Muscle layer of duodenum (tissue), 2 donors: ENCODE measurements around the gene PTPRJ.
A peak's percentile ranks its signal among the peaks of the same experiment; 100 is the strongest.

Source experiments
- H3K27ac ChIP-seq: one replicate; pipeline ENCODE4 v1.7.0; 2013; ENCODE audit warnings: mild to moderate bottlenecking, low read length
- H3K27me3 ChIP-seq: one replicate; pipeline ENCODE4 v1.7.0; 2013; ENCODE audit warnings: low read depth, mild to moderate bottlenecking, control low read depth, low read length
- H3K36me3 ChIP-seq, 2 donors: one replicate each; pipeline ENCODE4 v1.7.0; 2013; ENCODE audit warnings: low read length in 2 of 2, control low read depth in 1 of 2, mild to moderate bottlenecking in 1 of 2; ENCODE audit not compliant: insufficient read depth in 2 of 2, control insufficient read depth in 1 of 2
- H3K4me1 ChIP-seq, 2 donors: one replicate each; pipeline ENCODE4 v1.7.0; 2013; ENCODE audit warnings: low read length in 2 of 2, mild to moderate bottlenecking in 2 of 2, control low read depth in 1 of 2, moderate library complexity in 1 of 2; ENCODE audit not compliant: insufficient read depth in 2 of 2, control insufficient read depth in 1 of 2
- H3K4me3 ChIP-seq, 2 donors: one replicate each; pipeline ENCODE4 v1.7.0; 2013; ENCODE audit warnings: low read length in 2 of 2, low read depth in 1 of 2, mild to moderate bottlenecking in 1 of 2
- H3K9me3 ChIP-seq, 2 donors: one replicate each; pipeline ENCODE4 v1.7.0; 2013; ENCODE audit warnings: low read length in 2 of 2, control low read depth in 1 of 2, mild to moderate bottlenecking in 1 of 2; ENCODE audit not compliant: control insufficient read depth in 1 of 2
- donor health status: healthy.

The PTPRJ gene

GRCh38 chr11:47973173-47973572, 7.2 kb upstream of the PTPRJ start:
- Histone ChIP-seq H3K27me3 (no peaks in the 10 kb centered on the region), H3K36me3 (no peaks in the 10 kb centered on the region), H3K4me1 (peaks cover 4 to 8% of the 10 kb centered on the region in 2 donors), H3K27ac (no peak overlapping the region), H3K4me3 (no peak overlapping the region), H3K9me3 (no peaks in the 10 kb centered on the region)

DNA sequence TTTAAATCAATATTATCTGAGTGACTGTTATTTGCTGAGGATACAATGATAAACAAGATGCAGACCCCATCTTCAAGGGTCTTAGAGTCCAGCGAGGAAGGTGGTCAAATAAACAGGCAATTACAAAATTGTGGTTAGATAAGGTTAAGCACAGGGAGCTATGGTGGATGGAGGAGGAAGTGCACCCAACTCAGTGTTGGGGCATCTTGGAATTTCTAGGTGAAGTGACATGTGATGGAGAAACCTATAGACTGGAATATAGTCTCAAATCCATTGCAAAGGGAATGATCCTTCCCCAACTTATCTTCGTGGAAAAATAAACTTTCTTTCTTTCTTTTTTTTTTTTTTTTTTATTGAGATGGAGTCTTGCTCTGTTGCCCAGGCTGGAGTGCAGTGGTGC, 3.4 kb upstream of the PTPRJ start:
- Histone ChIP-seq H3K36me3 (no peaks in the 10 kb centered on the region), H3K4me3 (no peak overlapping the region), H3K4me1 (peaks cover 7 to 14% of the 10 kb centered on the region in 2 donors), H3K27ac (no peak overlapping the region), H3K9me3 (no peaks in the 10 kb centered on the region), H3K27me3 (no peaks in the 10 kb centered on the region)

DNA sequence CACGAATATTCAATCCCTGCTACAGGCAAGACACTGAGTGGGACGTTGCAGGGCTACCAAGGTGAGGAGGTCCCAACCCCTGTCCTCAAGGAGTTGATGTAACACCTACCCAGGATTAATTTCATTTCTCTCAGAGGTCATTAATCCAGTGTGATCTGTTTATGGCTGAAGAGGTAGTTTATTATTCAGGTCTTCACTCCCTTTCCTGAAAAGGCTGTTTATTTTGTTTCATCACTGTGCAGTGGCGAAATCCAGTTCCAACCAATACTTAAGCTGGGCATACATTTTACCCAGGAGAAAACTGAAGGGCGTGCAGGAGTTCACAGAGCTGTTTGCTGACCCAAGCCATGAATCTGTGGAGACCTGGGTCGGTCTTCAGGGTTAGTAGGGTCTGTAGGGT, 2.7 kb upstream of the PTPRJ start:
- H3K4me3 ChIP-seq = no peak overlapping the region
- peaks cover 8 to 18% of the 10 kb centered on the region in 2 donors for H3K4me1 ChIP-seq
- no peaks in the 10 kb centered on the region for H3K9me3 ChIP-seq
- no peaks in the 10 kb centered on the region for H3K27me3 ChIP-seq
- no peaks in the 10 kb centered on the region for H3K36me3 ChIP-seq
- H3K27ac ChIP-seq = no peak overlapping the region

DNA sequence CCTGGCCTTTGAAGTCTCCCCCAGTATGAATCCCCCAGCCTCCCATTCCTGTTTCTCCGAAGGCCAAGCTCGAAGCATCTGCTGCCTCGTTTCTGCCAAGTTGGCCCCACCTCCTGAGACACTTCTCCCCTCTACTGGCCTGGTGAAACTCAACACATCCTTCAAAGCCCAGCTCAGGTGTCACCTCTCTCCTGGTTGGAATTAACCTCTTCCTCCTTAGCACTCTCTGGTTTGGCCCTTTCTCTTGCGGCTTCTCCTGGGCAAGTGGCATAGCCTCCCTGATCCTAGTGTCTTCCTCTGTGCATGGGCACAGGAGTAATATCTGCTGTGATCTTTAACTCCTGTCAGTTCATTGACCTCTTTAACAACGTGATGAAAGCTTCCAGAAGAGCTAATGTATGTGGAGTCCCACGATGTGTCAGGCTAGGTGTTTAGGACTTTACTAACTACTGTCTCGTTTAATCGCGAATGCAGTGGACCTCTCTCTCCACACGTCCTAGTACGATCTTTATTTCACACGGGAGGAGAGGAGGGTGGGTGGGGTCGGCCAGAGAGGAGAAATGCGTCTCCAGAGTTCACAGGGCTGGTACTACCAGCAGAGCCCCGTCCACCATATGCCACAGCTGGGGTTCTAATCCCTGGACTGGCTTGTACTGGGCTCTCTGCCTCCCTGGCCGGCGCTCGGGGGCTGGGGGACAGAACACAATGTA, 826 bp upstream of the PTPRJ start:
- no peaks in the 10 kb centered on the region for H3K36me3 ChIP-seq
- peaks cover 8 to 17% of the 10 kb centered on the region in 2 donors for H3K4me1 ChIP-seq
- H3K27me3 ChIP-seq = no peaks in the 10 kb centered on the region
- no peak overlapping the region for H3K27ac ChIP-seq
- H3K9me3 ChIP-seq = no peaks in the 10 kb centered on the region
- peak overlapping the region; percentile 21 to 49 for H3K4me3 ChIP-seq

DNA sequence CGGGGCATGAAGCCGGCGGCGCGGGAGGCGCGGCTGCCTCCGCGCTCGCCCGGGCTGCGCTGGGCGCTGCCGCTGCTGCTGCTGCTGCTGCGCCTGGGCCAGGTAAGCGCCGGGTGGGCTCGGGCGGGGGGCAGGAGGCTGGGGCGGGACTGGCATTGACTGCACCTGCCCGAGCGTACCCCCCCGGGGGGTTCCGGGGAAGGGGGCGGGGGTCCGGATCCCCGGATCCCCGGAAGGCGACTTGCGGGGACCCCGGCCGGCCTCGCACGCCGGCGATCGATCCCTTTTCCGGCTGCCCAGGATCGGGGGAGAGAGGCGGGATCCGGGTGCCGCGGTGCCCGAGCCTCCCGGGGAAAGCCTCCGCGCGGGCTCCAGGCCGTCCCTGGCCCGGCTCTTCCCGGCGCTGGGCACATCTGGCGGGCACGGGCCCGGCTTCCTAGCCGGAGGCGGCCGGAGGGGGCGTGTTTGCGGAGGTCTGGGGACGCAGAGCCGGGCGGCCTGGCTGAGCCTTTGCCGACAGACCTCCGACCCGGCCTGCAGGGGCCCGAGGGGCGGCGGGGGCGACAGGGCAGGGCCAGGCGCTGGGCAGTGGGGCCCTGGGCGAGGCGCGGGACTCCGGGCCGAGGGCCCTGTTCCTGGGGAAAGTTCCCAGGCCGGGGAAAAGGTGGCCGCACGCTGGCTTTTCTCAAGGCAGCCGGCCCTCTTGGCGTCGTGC, 705 bp downstream of the PTPRJ start:
- H3K27me3 ChIP-seq = no peaks in the 10 kb centered on the region

GRCh38 chr11:47981667-47982404, 1.5 kb downstream of the PTPRJ start:
- H3K4me3 ChIP-seq = peak overlapping the region; percentile 71
- H3K36me3 ChIP-seq = no peaks in the 10 kb centered on the region
- no peaks in the 10 kb centered on the region for H3K27me3 ChIP-seq
- no peaks in the 10 kb centered on the region for H3K9me3 ChIP-seq
- H3K4me1 ChIP-seq = peaks cover 12 to 14% of the 10 kb centered on the region in 2 donors
- H3K27ac ChIP-seq = no peak overlapping the region

More for the DNA sequence above, 705 bp downstream of the PTPRJ start:
- H3K4me3 ChIP-seq = peak overlapping the region; percentile 71
- H3K36me3 ChIP-seq = no peaks in the 10 kb centered on the region
- H3K4me1 ChIP-seq = peaks cover 10 to 14% of the 10 kb centered on the region in 2 donors
- H3K27ac ChIP-seq = no peak overlapping the region
- no peaks in the 10 kb centered on the region for H3K9me3 ChIP-seq

GRCh38 chr11:47982616-47983015, 2.3 kb downstream of the PTPRJ start:
- Histone ChIP-seq H3K4me3 (no peak overlapping the region), H3K9me3 (no peaks in the 10 kb centered on the region), H3K27me3 (no peaks in the 10 kb centered on the region), H3K36me3 (no peaks in the 10 kb centered on the region), H3K27ac (no peak overlapping the region), H3K4me1 (peaks cover 12 to 14% of the 10 kb centered on the region in 2 donors)

GRCh38 chr11:47983464-47984397, 3.4 kb downstream of the PTPRJ start:
- Histone ChIP-seq H3K4me1 (peaks cover 12 to 14% of the 10 kb centered on the region in 2 donors), H3K9me3 (no peaks in the 10 kb centered on the region), H3K27ac (peak overlapping the region; percentile 53), H3K4me3 (peak overlapping the region in 1 of 2 donors; percentile 5), H3K36me3 (no peaks in the 10 kb centered on the region), H3K27me3 (no peaks in the 10 kb centered on the region)

DNA sequence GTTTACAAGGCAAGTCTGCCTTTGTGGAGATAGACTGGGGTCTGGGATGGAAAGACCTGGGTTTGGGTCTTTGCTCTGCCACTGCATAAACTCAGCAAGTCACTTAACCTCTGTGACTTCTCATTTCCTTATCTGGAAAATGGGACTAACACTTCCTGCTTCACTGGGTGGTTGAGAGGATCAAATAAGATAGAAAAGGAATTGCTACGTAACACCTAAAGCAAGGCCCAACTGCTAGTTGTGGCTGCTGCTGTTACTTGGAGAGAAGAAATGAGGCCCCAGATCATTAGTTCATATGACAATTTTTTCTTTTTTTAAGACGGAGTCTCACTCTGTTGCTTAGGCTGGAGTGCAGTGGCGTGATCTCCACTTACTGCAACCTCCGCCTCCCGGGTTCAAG, 5.9 kb downstream of the PTPRJ start:
- Histone ChIP-seq H3K9me3 (no peaks in the 10 kb centered on the region), H3K27me3 (no peaks in the 10 kb centered on the region), H3K4me3 (no peak overlapping the region), H3K36me3 (no peaks in the 10 kb centered on the region), H3K27ac (no peak overlapping the region), H3K4me1 (peaks cover 14 to 16% of the 10 kb centered on the region in 2 donors)

DNA sequence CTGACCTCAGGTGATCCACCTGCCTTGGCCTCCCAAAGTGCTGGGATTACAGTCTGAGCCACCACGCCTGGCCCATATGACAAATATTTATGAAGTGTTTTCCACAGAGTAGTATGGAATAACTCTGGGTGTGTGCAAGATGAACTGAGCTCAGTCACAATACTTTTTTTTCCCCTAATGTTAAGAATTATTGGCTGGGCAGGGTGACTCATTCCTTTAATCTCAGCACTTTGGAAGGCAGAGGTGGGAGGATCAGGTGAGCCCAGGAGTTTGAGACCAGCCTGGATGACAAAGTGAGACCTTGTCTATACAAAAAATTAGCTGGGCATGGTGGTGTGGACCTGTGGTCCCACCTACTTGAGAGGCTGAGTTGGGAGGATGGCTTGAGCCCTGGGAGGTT, 6.4 kb downstream of the PTPRJ start:
- no peak overlapping the region for H3K27ac ChIP-seq
- H3K27me3 ChIP-seq = no peaks in the 10 kb centered on the region
- no peaks in the 10 kb centered on the region for H3K36me3 ChIP-seq
- H3K9me3 ChIP-seq = no peaks in the 10 kb centered on the region
- H3K4me3 ChIP-seq = no peak overlapping the region
- H3K4me1 ChIP-seq = peaks cover 10 to 19% of the 10 kb centered on the region in 2 donors
